ENCODE results near the gene RASSF8. TPM values are rescaled to one million over a fixed set of nuclear protein-coding genes. Genes with fewer than 3 reads are reported as not detected.

RASSF8 gene
- total RNA-seq, 4 donors from 2014 or later: 5.4 to 20.7 (median 9.6) TPM

GRCh38 chr12:26120561-26121274 is 162.2 kb downstream of the RASSF8 start:
- WGBS, 2 donors: 67 to 84% methylated on average over 4 of the region's 4 CpGs
- intact Hi-C loops (cut with DNase I; ENCODE audit: low total_unique reads): loop anchor here (10.0 kb wide), 1 partner anchor 404 kb away; no protein-coding TSS in a partner anchor
- DNase-seq (ENCODE audit: low spot score in 2 of 2): no peak
- TF ChIP-seq CTCF (IDR thresholded peaks at IDR 0.05): no peak
- no peak for TF ChIP-seq POLR2A (IDR thresholded peaks at IDR 0.05)
- no peak overlapping the region for H3K4me3 ChIP-seq (ENCODE audit: low read depth, poor library complexity, severe bottlenecking)

- 30 to 31% methylated on average over 15 of the region's 15 CpGs for WGBS, 2 donors
- intact Hi-C loops (cut with DNase I; ENCODE audit: low total_unique reads): loop anchor here (10.0 kb wide), 1 partner anchor 403 kb away; no protein-coding TSS in a partner anchor
- peak overlapping the region; percentile 38 for H3K4me3 ChIP-seq (ENCODE audit: low read depth, poor library complexity, severe bottlenecking)
- TF ChIP-seq CTCF (IDR thresholded peaks at IDR 0.05): no peak
- no peak for DNase-seq (ENCODE audit: low spot score in 2 of 2)
These were observed 163.0 kb downstream of the RASSF8 start for GRCh38 chr12:26121323-26122060.

GRCh38 chr12:26122061-26122680 is 163.7 kb downstream of the RASSF8 start:
- DNase-seq (ENCODE audit: low spot score in 2 of 2): no peak
- WGBS, 2 donors: 0 to 1% methylated on average over 30 to 68 of the region's 88 CpGs
- intact Hi-C loops (cut with DNase I; ENCODE audit: low total_unique reads): loop anchor here (10.0 kb wide), 1 partner anchor 403 kb away; no protein-coding TSS in a partner anchor
- peak overlapping the region; percentile 38 for H3K4me3 ChIP-seq (ENCODE audit: low read depth, poor library complexity, severe bottlenecking)
- TF ChIP-seq POLR2A (IDR thresholded peaks at IDR 0.05) (no peak), CTCF (IDR thresholded peaks at IDR 0.05) (no peak)

GRCh38 chr12:26122681-26123481 is 164.4 kb downstream of the RASSF8 start:
- no peak for TF ChIP-seq POLR2A (IDR thresholded peaks at IDR 0.05)
- TF ChIP-seq CTCF (IDR thresholded peaks at IDR 0.05): no peak
- DNase-seq (ENCODE audit: low spot score in 2 of 2): peak; percentile 71 to 93
- H3K4me3 ChIP-seq (ENCODE audit: low read depth, poor library complexity, severe bottlenecking): peak overlapping the region; percentile 28
- intact Hi-C loops (cut with DNase I; ENCODE audit: low total_unique reads): loop anchor here (10.0 kb wide), 1 partner anchor 402 kb away; no protein-coding TSS in a partner anchor
- 1% methylated on average over 29 to 47 of the region's 69 CpGs for WGBS, 2 donors

- no peak for TF ChIP-seq CTCF (IDR thresholded peaks at IDR 0.05)
- no peak for TF ChIP-seq POLR2A (IDR thresholded peaks at IDR 0.05)
- 5 to 8% methylated on average over 8 of the region's 8 CpGs for WGBS, 2 donors
- intact Hi-C loops (cut with DNase I; ENCODE audit: low total_unique reads): loop anchor here (10.0 kb wide), 1 partner anchor 401 kb away; no protein-coding TSS in a partner anchor
- DNase-seq (ENCODE audit: low spot score in 2 of 2): no peak
- H3K4me3 ChIP-seq (ENCODE audit: low read depth, poor library complexity, severe bottlenecking): no peak overlapping the region
These were observed 165.0 kb downstream of the RASSF8 start for GRCh38 chr12:26123482-26123980.
